Colonic mucosa (tissue), 4 donors: Measurements from ENCODE around the gene ARL5B. TPM values are rescaled to one million over a fixed set of nuclear protein-coding genes. Genes with fewer than 3 reads are reported as not detected.

Experiments used
- DNase-seq: peaks from one replicate; pipeline ENCODE4 v3.0.0-alpha.2; 2020
- H3K27ac ChIP-seq: fragments of 200-600 bp; one replicate; pipeline ENCODE4 v1.8.0; 2021
- H3K27me3 ChIP-seq: fragments of 200-600 bp; one replicate; pipeline ENCODE4 v1.8.0; 2021
- H3K36me3 ChIP-seq: fragments of 200-600 bp; one replicate; pipeline ENCODE4 v1.8.0; 2021
- H3K4me1 ChIP-seq: fragments of 200-600 bp; one replicate; pipeline ENCODE4 v1.8.0; 2021; ENCODE audit warnings: mild to moderate bottlenecking
- H3K4me3 ChIP-seq: fragments of 200-600 bp; one replicate; pipeline ENCODE4 v1.8.0; 2021
- H3K9ac ChIP-seq, 2 donors: one replicate each; pipeline ENCODE4 v1.7.0; 2013; ENCODE audit warnings: control low read depth in 2 of 2, low read depth in 2 of 2, low read length in 2 of 2
- H3K9me3 ChIP-seq: fragments of 200-600 bp; one replicate; pipeline ENCODE4 v1.8.0; 2021
- CTCF ChIP-seq: fragments of 200-600 bp; IDR thresholded peaks from one replicate; pipeline ENCODE4 v1.8.0; 2022; ENCODE audit warnings: antibody characterized with exemption, mild to moderate bottlenecking
- intact Hi-C: fragments of 100-400 bp; cut with DNase I; formaldehyde crosslinking; loops from one replicate; pipeline ENCODE4 v1.14.1; 2022
- total RNA-seq, 2 donors: library from RNA; stranded (reverse); fragmentation: NEBNext Ultra II Directional in 1 of 2; extraction: Animal tissue kit (Norgen Biotek cat#: 25700) in 1 of 2; gene quantifications; one replicate each; pipeline ENCODE4 v1.2.1, GENCODE V29; 2021
- donor health status: healthy.
- donor health status: DM: no; HTN: no; CAD: no.
- donor health status: DM: no; HTN: no; CAD: no.

ARL5B gene
- total RNA-seq, 2 donors from 2014 or later: 14.0 to 31.2 TPM

- Histone ChIP-seq H3K27me3 (no peaks in the 10 kb centered on the region), H3K9me3 (no peaks in the 10 kb centered on the region), H3K36me3 (peaks cover 18% of the 10 kb centered on the region), H3K9ac (no peak overlapping the region), H3K4me3 (no peak overlapping the region), H3K4me1 (no peaks in the 10 kb centered on the region), H3K27ac (no peak overlapping the region)
- intact Hi-C loops: no loop called here
- TF ChIP-seq CTCF: no peak
- DNase-seq: no peak
Measured at GRCh38 chr10:18675086-18675801, 16.0 kb downstream of the ARL5B start.

- Histone ChIP-seq H3K4me1 (no peaks in the 10 kb centered on the region), H3K9me3 (no peaks in the 10 kb centered on the region), H3K9ac (no peak overlapping the region), H3K36me3 (no peaks in the 10 kb centered on the region), H3K27me3 (no peaks in the 10 kb centered on the region), H3K4me3 (no peak overlapping the region), H3K27ac (no peak overlapping the region)
- no peak for TF ChIP-seq CTCF
- intact Hi-C loops: no loop called here
- DNase-seq: no peak
Measured at GRCh38 chr10:18680754-18681153, 21.5 kb downstream of the ARL5B start.

GRCh38 chr10:18681366-18681765 lies 22.1 kb downstream of the ARL5B start:
- no peak for DNase-seq
- H3K27ac ChIP-seq: no peak overlapping the region
- intact Hi-C loops: no loop called here

GRCh38 chr10:18681971-18682411 lies 22.8 kb downstream of the ARL5B start:
- DNase-seq: no peak
- Histone ChIP-seq H3K4me3 (no peak overlapping the region), H3K4me1 (no peaks in the 10 kb centered on the region), H3K9me3 (no peaks in the 10 kb centered on the region), H3K27me3 (no peaks in the 10 kb centered on the region), H3K36me3 (no peaks in the 10 kb centered on the region), H3K27ac (no peak overlapping the region), H3K9ac (no peak overlapping the region)
- intact Hi-C loops: no loop called here
- TF ChIP-seq CTCF: no peak

More at GRCh38 chr10:18681366-18681765, 22.1 kb downstream of the ARL5B start:
- H3K9ac ChIP-seq: no peak overlapping the region
- H3K4me1 ChIP-seq: no peaks in the 10 kb centered on the region
- no peak overlapping the region for H3K4me3 ChIP-seq
- H3K36me3 ChIP-seq: no peaks in the 10 kb centered on the region
- TF ChIP-seq CTCF: no peak
- H3K9me3 ChIP-seq: no peaks in the 10 kb centered on the region
- H3K27me3 ChIP-seq: no peaks in the 10 kb centered on the region

GRCh38 chr10:18683427-18683826 lies 24.2 kb downstream of the ARL5B start:
- no peaks in the 10 kb centered on the region for H3K4me1 ChIP-seq
- no peak overlapping the region for H3K27ac ChIP-seq
- no peaks in the 10 kb centered on the region for H3K9me3 ChIP-seq
- no peak overlapping the region for H3K9ac ChIP-seq
- no peak for DNase-seq
- TF ChIP-seq CTCF: no peak
- H3K36me3 ChIP-seq: no peaks in the 10 kb centered on the region
- no peaks in the 10 kb centered on the region for H3K27me3 ChIP-seq
- no peak overlapping the region for H3K4me3 ChIP-seq
- intact Hi-C loops: no loop called here
